Transverse colon (tissue), 3 donors: ENCODE data around the gene PHACTR4.

Experiments
- CTCF ChIP-seq, 5 experiments: fragments of 200-600 bp in 3 of 5; fragments of 450-650 bp in 2 of 5; sonication (generic) in 3 of 5; IDR thresholded peaks; 1 replicate in 2 of 5; 2 replicates in 3 of 5; pipeline ENCODE4 v1.5.1; 2016 to 2017; ENCODE audit warnings: antibody characterized with exemption in 5 of 5, inconsistent platforms in 3 of 5, mild to moderate bottlenecking in 2 of 5, moderate library complexity in 1 of 5
- EP300 ChIP-seq: sonication (generic); formaldehyde crosslinking; IDR thresholded peaks from one replicate; pipeline ENCODE4 v1.6.1; 2017; ENCODE audit warnings: antibody characterized with exemption, low read depth
- POLR2A ChIP-seq: fragments of 450-650 bp; IDR thresholded peaks from one replicate; pipeline ENCODE4 v1.6.1; 2016; ENCODE audit warnings: antibody characterized with exemption, mild to moderate bottlenecking, moderate library complexity

GRCh38 chr1:28339551-28339950, 30.0 kb upstream of the PHACTR4 start:
- TF ChIP-seq POLR2A (no peak), CTCF (IDR thresholded peaks at IDR 0.05) (no peak), EP300 (no peak)
